DOHH2 (cell line): ENCODE measurements around the gene KPNA1.

Experiments used
- H3F3A ChIP-seq: fragments of 200-600 bp; sonication (generic), shearing (Covaris generic); 2 replicates; pipeline ENCODE4 v1.6.0; 2016; ENCODE audit warnings: antibody characterized with exemption, mild to moderate bottlenecking; ENCODE audit not compliant: control insufficient read depth, insufficient read depth
- H3K27ac ChIP-seq: fragments of 200-600 bp; sonication (generic); 2 replicates; pipeline ENCODE4 v1.5.1; 2014; ENCODE audit warnings: low read depth, mild to moderate bottlenecking, low read length, moderate library complexity
- H3K27me3 ChIP-seq: fragments of 200-600 bp; sonication (generic); 2 replicates; pipeline ENCODE4 v1.6.1; 2014; ENCODE audit warnings: mild to moderate bottlenecking, low read length, mixed read lengths; ENCODE audit not compliant: control insufficient read depth
- H3K36me3 ChIP-seq: fragments of 200-600 bp; sonication (generic); 2 replicates; pipeline ENCODE4 v1.6.1; 2014; ENCODE audit warnings: mild to moderate bottlenecking, low read length, moderate library complexity, mixed read lengths; ENCODE audit not compliant: control insufficient read depth
- H3K4me1 ChIP-seq: fragments of 200-600 bp; sonication (generic); 2 replicates; pipeline ENCODE4 v1.6.1; 2014; ENCODE audit warnings: mild to moderate bottlenecking, low read length, mixed read lengths; ENCODE audit not compliant: control insufficient read depth
- H3K4me2 ChIP-seq: fragments of 200-600 bp; sonication (generic); 2 replicates; pipeline ENCODE4 v1.6.0; 2014; ENCODE audit warnings: mild to moderate bottlenecking, low read length, moderate library complexity
- H3K4me3 ChIP-seq: fragments of 200-600 bp; sonication (generic); 2 replicates; pipeline ENCODE4 v1.5.1; 2014; ENCODE audit warnings: mild to moderate bottlenecking, low read length, mixed read lengths
- H3K79me2 ChIP-seq: fragments of 200-600 bp; sonication (generic); 2 replicates; pipeline ENCODE4 v1.6.1; 2014; ENCODE audit warnings: mild to moderate bottlenecking, low read length, mixed read lengths; ENCODE audit not compliant: control insufficient read depth
- H3K9me2 ChIP-seq: fragments of 200-600 bp; sonication (generic); replicated peaks from 2 replicates; pipeline ENCODE4 v1.6.1; 2014; ENCODE audit warnings: mild to moderate bottlenecking, low read length, mixed read lengths; ENCODE audit not compliant: control insufficient read depth
- H3K9me3 ChIP-seq: fragments of 200-600 bp; sonication (generic); 2 replicates; pipeline ENCODE4 v1.6.1; 2014; ENCODE audit warnings: antibody characterized with exemption, low read length, mixed read lengths; ENCODE audit not compliant: control insufficient read depth, insufficient read depth
- H4K20me1 ChIP-seq: fragments of 200-600 bp; sonication (generic); 2 replicates; pipeline ENCODE4 v1.6.0; 2014; ENCODE audit warnings: low read depth, mild to moderate bottlenecking, antibody characterized with exemption, low read length, moderate library complexity; ENCODE audit not compliant: control insufficient read depth, insufficient read depth
- EZH2phosphoT487 ChIP-seq: fragments of 200-600 bp; sonication (generic); IDR thresholded peaks from 2 replicates; pipeline ENCODE4 v1.6.1; 2017; ENCODE audit warnings: borderline replicate concordance, mild to moderate bottlenecking, antibody characterized with exemption, low read length, moderate library complexity, mixed read lengths
- TF ChIP-seq, protein P1 (sequence below): fragments of 200-600 bp; sonication (generic); IDR thresholded peaks from one replicate; pipeline ENCODE4 v1.5.1; 2014; ENCODE audit warnings: antibody characterized with exemption, mild to moderate bottlenecking, low read depth, low read length; ENCODE audit not compliant: poor library complexity, severe bottlenecking

Gene KPNA1

DNA sequence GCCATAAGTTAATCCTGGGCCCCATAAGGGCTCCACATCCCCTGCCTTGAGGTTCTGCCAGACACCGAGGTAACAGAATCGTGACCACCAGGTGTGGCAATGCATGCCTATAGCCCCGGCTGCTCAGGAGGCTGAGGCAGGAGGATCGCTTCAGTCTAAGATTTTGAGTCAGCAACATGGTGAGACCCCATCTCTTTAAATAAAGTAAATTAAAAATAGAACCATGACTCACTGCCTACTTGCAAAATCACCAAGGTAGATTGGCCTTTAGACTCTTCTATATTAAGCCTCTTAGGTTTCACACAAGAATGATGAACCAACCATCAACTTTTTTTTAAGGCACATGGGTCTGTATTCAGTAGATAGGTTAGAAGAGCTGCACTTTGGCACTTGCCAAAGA, 108.5 kb downstream of the KPNA1 start:
- H3K27me3 ChIP-seq = no peaks in the 10 kb centered on the region
- no peaks in the 10 kb centered on the region for H4K20me1 ChIP-seq
- H3F3A ChIP-seq = peaks cover 2% of the 10 kb centered on the region; the same call in 1 of the 2 replicates
- H3K79me2 ChIP-seq = peaks cover 19% of the 10 kb centered on the region
- no peak for TF ChIP-seq EZH2phosphoT487
- TF ChIP-seq, protein P1, sequence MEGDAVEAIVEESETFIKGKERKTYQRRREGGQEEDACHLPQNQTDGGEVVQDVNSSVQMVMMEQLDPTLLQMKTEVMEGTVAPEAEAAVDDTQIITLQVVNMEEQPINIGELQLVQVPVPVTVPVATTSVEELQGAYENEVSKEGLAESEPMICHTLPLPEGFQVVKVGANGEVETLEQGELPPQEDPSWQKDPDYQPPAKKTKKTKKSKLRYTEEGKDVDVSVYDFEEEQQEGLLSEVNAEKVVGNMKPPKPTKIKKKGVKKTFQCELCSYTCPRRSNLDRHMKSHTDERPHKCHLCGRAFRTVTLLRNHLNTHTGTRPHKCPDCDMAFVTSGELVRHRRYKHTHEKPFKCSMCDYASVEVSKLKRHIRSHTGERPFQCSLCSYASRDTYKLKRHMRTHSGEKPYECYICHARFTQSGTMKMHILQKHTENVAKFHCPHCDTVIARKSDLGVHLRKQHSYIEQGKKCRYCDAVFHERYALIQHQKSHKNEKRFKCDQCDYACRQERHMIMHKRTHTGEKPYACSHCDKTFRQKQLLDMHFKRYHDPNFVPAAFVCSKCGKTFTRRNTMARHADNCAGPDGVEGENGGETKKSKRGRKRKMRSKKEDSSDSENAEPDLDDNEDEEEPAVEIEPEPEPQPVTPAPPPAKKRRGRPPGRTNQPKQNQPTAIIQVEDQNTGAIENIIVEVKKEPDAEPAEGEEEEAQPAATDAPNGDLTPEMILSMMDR = no peak
- no peak overlapping the region for H3K4me2 ChIP-seq
- H3K4me3 ChIP-seq = no peak overlapping the region
- H3K36me3 ChIP-seq = peaks cover 87% of the 10 kb centered on the region
- no peaks in the 10 kb centered on the region for H3K9me3 ChIP-seq
- peaks cover 17% of the 10 kb centered on the region for H3K4me1 ChIP-seq
- H3K27ac ChIP-seq = no peak overlapping the region
- no peaks in the 10 kb centered on the region for H3K9me2 ChIP-seq

DNA sequence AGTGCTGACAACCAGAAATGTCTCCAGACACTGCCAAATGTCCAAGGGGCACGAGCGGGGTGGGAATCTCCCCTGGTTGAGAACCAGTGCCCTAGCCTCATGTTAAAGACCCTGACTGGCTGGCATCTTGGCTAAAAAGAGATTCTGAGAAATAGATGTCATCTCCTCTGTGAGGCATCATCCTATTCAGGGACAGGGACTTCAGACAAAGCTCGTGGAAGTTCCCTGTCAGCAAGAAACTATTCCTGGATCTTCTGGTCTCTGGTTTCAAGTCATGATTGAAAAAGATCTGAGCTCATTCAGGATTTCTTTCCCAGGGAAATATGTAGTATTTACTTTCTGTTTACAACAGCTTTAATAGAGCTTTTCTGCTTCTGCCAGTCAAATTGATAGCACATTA, 109.7 kb downstream of the KPNA1 start:
- Histone ChIP-seq H3K4me1 (peaks cover 16% of the 10 kb centered on the region), H3K36me3 (peaks cover 75% of the 10 kb centered on the region), H4K20me1 (no peaks in the 10 kb centered on the region), H3K79me2 (peaks cover 10% of the 10 kb centered on the region), H3F3A (peaks cover 2% of the 10 kb centered on the region; the same call in 1 of the 2 replicates), H3K27ac (no peak overlapping the region), H3K4me3 (no peak overlapping the region), H3K27me3 (no peaks in the 10 kb centered on the region), H3K9me2 (no peaks in the 10 kb centered on the region), H3K9me3 (no peaks in the 10 kb centered on the region), H3K4me2 (no peak overlapping the region)
- no peak for TF ChIP-seq EZH2phosphoT487
- TF ChIP-seq, protein P1 = no peak

DNA sequence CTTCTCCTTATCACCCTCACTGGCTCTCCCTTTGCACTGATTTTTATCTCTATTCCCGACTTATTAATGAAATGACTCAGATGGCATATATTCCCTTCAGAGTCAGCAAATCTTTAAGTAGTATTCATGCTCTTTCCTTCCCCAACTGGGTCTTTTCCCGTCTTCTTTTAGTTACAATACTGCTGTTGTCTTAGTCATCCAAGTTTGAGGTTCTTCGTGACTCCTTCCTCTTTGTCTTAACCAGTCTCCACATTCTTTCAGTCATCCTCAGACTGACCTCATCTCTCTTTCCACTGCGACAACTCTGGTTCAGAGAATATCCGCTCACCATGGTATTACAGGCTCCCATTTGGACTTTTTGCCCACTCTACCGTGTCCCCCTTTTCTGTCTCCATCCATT, 111.2 kb downstream of the KPNA1 start:
- H3K9me2 ChIP-seq = no peaks in the 10 kb centered on the region
- H4K20me1 ChIP-seq = no peaks in the 10 kb centered on the region
- peaks cover 2% of the 10 kb centered on the region; the same call in 1 of the 2 replicates for H3K4me1 ChIP-seq
- no peak overlapping the region for H3K4me3 ChIP-seq
- H3K36me3 ChIP-seq = peaks cover 60% of the 10 kb centered on the region
- H3K27me3 ChIP-seq = no peaks in the 10 kb centered on the region
- no peaks in the 10 kb centered on the region for H3K9me3 ChIP-seq
- no peak overlapping the region for H3K4me2 ChIP-seq
- H3K27ac ChIP-seq = no peak overlapping the region
- H3K79me2 ChIP-seq = peaks cover 14% of the 10 kb centered on the region; the same call in 1 of the 2 replicates
- TF ChIP-seq, protein P1 = no peak
- no peak for TF ChIP-seq EZH2phosphoT487
- H3F3A ChIP-seq = no peaks in the 10 kb centered on the region
